ENCODE data around the gene MC1R.
A peak's percentile ranks its signal among the peaks of the same experiment; 100 is the strongest.

Gene MC1R

GRCh38 chr16:89897204-89897603 lies 21.5 kb upstream of the MC1R start:
- no peak for DNase-seq

GRCh38 chr16:89898201-89898967 lies 20.3 kb upstream of the MC1R start:
- DNase-seq = no peak

GRCh38 chr16:89899879-89900481 lies 18.7 kb upstream of the MC1R start:
- no peak for DNase-seq

GRCh38 chr16:89900885-89901284 lies 17.8 kb upstream of the MC1R start:
- no peak for DNase-seq

- no peak for DNase-seq
These were observed 15.7 kb upstream of the MC1R start for GRCh38 chr16:89902980-89903379.

GRCh38 chr16:89903908-89904515 lies 14.7 kb upstream of the MC1R start:
- no peak for DNase-seq

- no peak for DNase-seq
These were observed 13.8 kb upstream of the MC1R start for GRCh38 chr16:89904606-89905510.

GRCh38 chr16:89905511-89906139 lies 13.0 kb upstream of the MC1R start:
- DNase-seq = no peak

- no peak for DNase-seq
These were observed 12.3 kb upstream of the MC1R start for GRCh38 chr16:89906140-89907025.

GRCh38 chr16:89907055-89907814 lies 11.4 kb upstream of the MC1R start:
- no peak for DNase-seq

- DNase-seq = no peak
These were observed 10.4 kb upstream of the MC1R start for GRCh38 chr16:89908236-89908635.

- peak; percentile 76 for DNase-seq
These were observed 8.6 kb upstream of the MC1R start for GRCh38 chr16:89909777-89910716.

GRCh38 chr16:89910717-89911354 lies 7.8 kb upstream of the MC1R start:
- DNase-seq = no peak

- no peak for DNase-seq
These were observed 7.3 kb upstream of the MC1R start for GRCh38 chr16:89911375-89911774.

GRCh38 chr16:89912143-89912542 lies 6.5 kb upstream of the MC1R start:
- DNase-seq = no peak

- DNase-seq = no peak
These were observed 6.0 kb upstream of the MC1R start for GRCh38 chr16:89912627-89913026.

GRCh38 chr16:89913408-89914387 lies 5.0 kb upstream of the MC1R start:
- no peak for DNase-seq
